Right cardiac atrium (tissue), 5 donors: ENCODE measurements around the gene GPR89A. TPM values are rescaled to one million over a fixed set of nuclear protein-coding genes. Genes with fewer than 3 reads are reported as not detected.
"Not testable (repeated sequence)": the region's sequence is repeated elsewhere in the genome, so short reads cannot be mapped to it uniquely, and the experiment has no call there.

Experiments used
- ATAC-seq, 2 donors: fragments of 200-7000 bp; cut with Tn5 transposase; one replicate each; pipeline versions ENCODE4 v1.8.0 to v1.9.1; 2020; ENCODE audit warnings: moderate library complexity in 2 of 2, mild to moderate bottlenecking in 1 of 2
- DNase-seq, 3 donors: peaks; one replicate each; pipeline ENCODE4 v3.0.0-alpha.2; 2020
- H3K27ac ChIP-seq: one replicate; pipeline ENCODE4 v1.5.1; 2013; ENCODE audit warnings: mild to moderate bottlenecking, low read length, control low read depth, moderate library complexity
- H3K27me3 ChIP-seq: one replicate; pipeline ENCODE4 v1.6.1; 2013; ENCODE audit not compliant: control insufficient read depth, insufficient read depth
- H3K4me1 ChIP-seq: one replicate; pipeline ENCODE4 v1.6.1; 2013; ENCODE audit warnings: low read length; ENCODE audit not compliant: control insufficient read depth, insufficient read depth
- H3K4me3 ChIP-seq: one replicate; pipeline ENCODE4 v1.5.1; 2013; ENCODE audit warnings: low read length, control low read depth
- H3K9me3 ChIP-seq: one replicate; pipeline ENCODE4 v1.6.1; 2013; ENCODE audit warnings: low read length; ENCODE audit not compliant: control insufficient read depth
- WGBS: extraction: QIAGEN DNeasy Blood & Tissue Kit; methylation state at CpG from one replicate; pipeline ENCODE4 v1.1.7; 2013; 5-methylcytosine and 5-hydroxymethylcytosine counted together
- intact Hi-C, 4 donors: fragments of 100-400 bp; cut with DNase I; formaldehyde crosslinking; loops; one replicate each; pipeline versions ENCODE4 v1.11.0 to v1.14.0; 2022 to 2023
- long read RNA-seq, 4 donors: library from polyadenylated mRNA; unstranded; transcript quantifications; one replicate each; pipeline ENCODE4 v2.0.0, GENCODE V29; 2020 to 2021
- polyA plus RNA-seq: library from polyadenylated mRNA; stranded (reverse); fragments of 200-250 nt; gene quantifications from one replicate; pipeline ENCODE4 v1.2.3, GENCODE V29; 2013
- total RNA-seq, 4 donors: library from RNA; stranded (reverse); fragmentation: NEBNext Ultra II Directional; extraction: Animal tissue kit (Norgen Biotek cat#: 25700); gene quantifications; one replicate each; pipeline ENCODE4 v1.2.1, GENCODE V29; 2021
- donor health status: healthy with polysubstance abuse.
- donor health status: DM: no; HTN: yes; CAD: no.
- donor health status: DM: no; HTN: no; CAD: no.
- donor health status: DM: no; HTN: yes; CAD: no; lungs with severe emphysema.
- donor health status: DM: yes; HTN: yes; CAD: no.

GPR89A gene
- total RNA-seq (10 to 100 TPM in 3 of 4 donors, 1 to 10 TPM in 1; 8.9 to 19.2 (median 12.2) TPM), polyA plus RNA-seq (9.5 TPM)
- long read RNA-seq, donor 1, transcript GPR89A-201 (14 exons, 2,120 nt) = major isoform, 11 of 13 reads
- long read RNA-seq, donor 1, partial matches to known transcripts = 0 of 13 reads
- long read RNA-seq, donor 1, other reads (novel, unspliced or antisense) = 2 of 13 reads
- long read RNA-seq, donor 2, transcript GPR89A-201 (14 exons, 2,120 nt) = major isoform, 5 of 6 reads
- long read RNA-seq, donor 2, partial matches to known transcripts = 0 of 6 reads
- long read RNA-seq, donor 2, other reads (novel, unspliced or antisense) = 1 of 6 reads
- long read RNA-seq, donor 3, transcript GPR89A-201 (14 exons, 2,120 nt) = major isoform, 31 of 39 reads
- long read RNA-seq, donor 3, partial matches to known transcripts = 5 of 39 reads
- long read RNA-seq, donor 3, other reads (novel, unspliced or antisense) = 3 of 39 reads
- long read RNA-seq, donor 4, transcript GPR89A-201 (14 exons, 2,120 nt) = major isoform, 9 of 11 reads
- long read RNA-seq, donor 4, partial matches to known transcripts = 0 of 11 reads
- long read RNA-seq, donor 4, other reads (novel, unspliced or antisense) = 2 of 11 reads

GRCh38 chr1:145607833-145608733, at the start of gene GPR89A:
TSS of gene GPR89A (plus strand) at chr1:145607988. CDS start at chr1:145608134, 146 bp downstream.
- H3K9me3 ChIP-seq, H3K4me1 ChIP-seq, H3K27me3 ChIP-seq, intact Hi-C loops: not testable (repeated sequence)
- Histone ChIP-seq H3K4me3 (peak within 1 kb of the TSS; percentile 85), H3K27ac (peak within 1 kb of the TSS; percentile 28)
- WGBS = 1% methylated on average over 56 of the region's 71 CpGs
- ATAC-seq = peak; percentile 100
- DNase-seq = peak; percentile 95 to 99 (median 98)

GRCh38 chr1:145586820-145587219, 21.0 kb upstream of the GPR89A start:
- H3K27me3 ChIP-seq, H3K27ac ChIP-seq, ATAC-seq, intact Hi-C loops, DNase-seq, H3K4me1 ChIP-seq, H3K9me3 ChIP-seq, H3K4me3 ChIP-seq: not testable (repeated sequence)
- WGBS = 96% methylated on average over 5 of the region's 5 CpGs

GRCh38 chr1:145590806-145591205, 17.0 kb upstream of the GPR89A start:
- H3K27me3 ChIP-seq, H3K4me3 ChIP-seq, H3K27ac ChIP-seq, intact Hi-C loops, H3K4me1 ChIP-seq, ATAC-seq, H3K9me3 ChIP-seq: not testable (repeated sequence)
- peak in 2 of 3 donors; percentile 25 to 57 for DNase-seq
- 2% methylated on average over 5 of the region's 7 CpGs for WGBS

GRCh38 chr1:145592347-145592746, 15.4 kb upstream of the GPR89A start:
- H3K27me3 ChIP-seq, DNase-seq, H3K4me3 ChIP-seq, H3K27ac ChIP-seq, H3K4me1 ChIP-seq, ATAC-seq, intact Hi-C loops, H3K9me3 ChIP-seq: not testable (repeated sequence)

- H3K4me3 ChIP-seq, H3K4me1 ChIP-seq, DNase-seq, H3K27me3 ChIP-seq, H3K27ac ChIP-seq, intact Hi-C loops, H3K9me3 ChIP-seq, ATAC-seq: not testable (repeated sequence)
These were observed 12.4 kb upstream of the GPR89A start for GRCh38 chr1:145595421-145595820.

GRCh38 chr1:145596236-145596635, 11.6 kb upstream of the GPR89A start:
- H3K9me3 ChIP-seq, ATAC-seq, H3K27ac ChIP-seq, H3K27me3 ChIP-seq, DNase-seq, intact Hi-C loops, H3K4me3 ChIP-seq, H3K4me1 ChIP-seq: not testable (repeated sequence)
- WGBS = 57% methylated on average over 6 of the region's 6 CpGs

GRCh38 chr1:145599426-145599825, 8.4 kb upstream of the GPR89A start:
- WGBS = 76% methylated on average over 5 of the region's 5 CpGs

GRCh38 chr1:145601593-145601992, 6.2 kb upstream of the GPR89A start:
- Histone ChIP-seq H3K27me3 (no peaks in the 10 kb centered on the region), H3K4me1 (no peaks in the 10 kb centered on the region), H3K27ac (no peak overlapping the region), H3K4me3 (no peak overlapping the region), H3K9me3 (no peaks in the 10 kb centered on the region)
- no peak for ATAC-seq
- intact Hi-C loops = no loop called here
- no peak for DNase-seq
- 64% methylated on average over 1 of the region's 1 CpG for WGBS

More at GRCh38 chr1:145599426-145599825, 8.4 kb upstream of the GPR89A start:
- H3K27me3 ChIP-seq, H3K27ac ChIP-seq, DNase-seq, H3K4me3 ChIP-seq, H3K4me1 ChIP-seq, ATAC-seq, H3K9me3 ChIP-seq, intact Hi-C loops: not testable (repeated sequence)

GRCh38 chr1:145606840-145607239, 948 bp upstream of the GPR89A start:
- H3K9me3 ChIP-seq, H3K27me3 ChIP-seq, H3K4me1 ChIP-seq, ATAC-seq, intact Hi-C loops, H3K27ac ChIP-seq, H3K4me3 ChIP-seq, DNase-seq: not testable (repeated sequence)
- 95% methylated on average over 5 of the region's 5 CpGs for WGBS

GRCh38 chr1:145607289-145607688, 499 bp upstream of the GPR89A start:
- H3K4me1 ChIP-seq, ATAC-seq, DNase-seq, H3K27me3 ChIP-seq, intact Hi-C loops, H3K27ac ChIP-seq, H3K4me3 ChIP-seq, H3K9me3 ChIP-seq: not testable (repeated sequence)
- 96% methylated on average over 6 of the region's 11 CpGs for WGBS

- H3K9me3 ChIP-seq, H3K27ac ChIP-seq, intact Hi-C loops, H3K4me1 ChIP-seq, H3K4me3 ChIP-seq, ATAC-seq, DNase-seq, H3K27me3 ChIP-seq: not testable (repeated sequence)
- WGBS = 81% methylated on average over 2 of the region's 2 CpGs
These were observed 3.0 kb downstream of the GPR89A start for GRCh38 chr1:145610744-145611143.
